Fibroblast of lung (primary cell): ENCODE data around the gene CPXM1.

Source experiments
- CTCF ChIP-seq, 2 donors: IDR thresholded peaks in 1 of 2; conservative IDR thresholded peaks in 1 of 2; 1 replicate in 1 of 2; 2 replicates in 1 of 2; pipeline ENCODE4 v1.5.1; 2011 to 2012; ENCODE audit warnings: low read length in 2 of 2, control low read depth in 1 of 2, inconsistent platforms in 1 of 2, low read depth in 1 of 2, mild to moderate bottlenecking in 1 of 2
- EZH2 ChIP-seq: IDR thresholded peaks from 2 replicates; pipeline ENCODE4 v1.5.1; 2012; ENCODE audit warnings: low read length, control low read depth, mild to moderate bottlenecking; ENCODE audit errors: missing control alignments

GRCh38 chr20:2839732-2840137, 39.3 kb upstream of the CPXM1 start:
- TF ChIP-seq EZH2 (no peak), CTCF (conservative IDR thresholded peaks at IDR 0.05 in 1 of 2, IDR thresholded peaks at IDR 0.05 in 1 of 2; ENCODE audit: low read depth in 1 of 2, low read length in 2 of 2) (no peak)
